H1 (cell line): ENCODE data around the gene SNAPIN. TPM values are rescaled to one million over a fixed set of nuclear protein-coding genes. Genes with fewer than 3 reads are reported as not detected.
A peak's percentile ranks its signal among the peaks of the same experiment; 100 is the strongest.

Experiments
- CTCF ChIA-PET: fragments of 300-600 bp; sonication (Branson Sonifier 250); formaldehyde crosslinking; loops from one replicate; lab custom pipeline; 2021; ENCODE audit not compliant: partially characterized antibody; lab: Charles Lee
- POLR2A ChIA-PET: fragments of 300-600 bp; sonication (Branson Sonifier 250); formaldehyde crosslinking; loops from one replicate; lab custom pipeline; 2021; ENCODE audit warnings: inconsistent platforms; ENCODE audit not compliant: partially characterized antibody; lab: Charles Lee
- DNase-seq, 2 experiments: peaks; one replicate each; pipeline versions ENCODE4 v3.0.0 to v3.0.0-alpha.2; 2010 to 2022; ENCODE audit warnings: low spot score in 2 of 2, low read depth in 1 of 2, mixed read lengths in 1 of 2
- FAIRE-seq: peaks from 2 replicates; lab custom pipeline; 2011; peaks lifted over from hg19 to GRCh38; lab: Jason Lieb, UNC
- H2AFZ ChIP-seq: 2 replicates; pipeline ENCODE4 v1.8.1; 2012; ENCODE audit warnings: low read length, inconsistent platforms
- H2AK5ac ChIP-seq: 2 replicates; pipeline ENCODE4 v1.6.1; 2013; ENCODE audit warnings: low read depth, low read length
- H2BK120ac ChIP-seq: replicated peaks from 2 replicates; pipeline ENCODE3; 2013; ENCODE audit warnings: low read depth, low read length, inconsistent platforms
- H2BK12ac ChIP-seq: 2 replicates; pipeline ENCODE4 v1.6.1; 2013; ENCODE audit warnings: low read depth, low read length
- H2BK15ac ChIP-seq: 2 replicates; pipeline ENCODE4 v1.6.1; 2013; ENCODE audit warnings: low read length
- H2BK20ac ChIP-seq: 2 replicates; pipeline ENCODE4 v1.6.1; 2013; ENCODE audit warnings: low read length
- H2BK5ac ChIP-seq: 2 replicates; pipeline ENCODE4 v1.6.1; 2013; ENCODE audit warnings: low read depth, low read length
- H3K14ac ChIP-seq: 2 replicates; pipeline ENCODE4 v1.6.1; 2013; ENCODE audit warnings: inconsistent platforms; ENCODE audit not compliant: insufficient read length
- H3K18ac ChIP-seq: 2 replicates; pipeline ENCODE4 v1.6.1; 2013; ENCODE audit warnings: low read length; ENCODE audit errors: extremely low read depth
- H3K23ac ChIP-seq: 2 replicates; pipeline ENCODE4 v1.6.1; 2013; ENCODE audit warnings: inconsistent platforms; ENCODE audit not compliant: insufficient read length
- H3K23me2 ChIP-seq: 2 replicates; pipeline ENCODE4 v1.6.1; 2013; ENCODE audit warnings: low read depth, low read length
- H3K27ac ChIP-seq: 2 replicates; pipeline ENCODE4 v1.6.1; 2011; ENCODE audit warnings: low read depth, low read length, inconsistent platforms
- H3K27me3 ChIP-seq, 4 experiments: replicated peaks in 1 of 4; 1 replicate in 1 of 4; 2 replicates in 3 of 4; pipeline versions ENCODE4 v1.6.1 to v1.8.1; 2011 to 2013; ENCODE audit warnings: low read length in 3 of 4, mild to moderate bottlenecking in 3 of 4, inconsistent platforms in 2 of 4, mixed read lengths in 2 of 4, moderate library complexity in 1 of 4; ENCODE audit not compliant: control insufficient read depth in 3 of 4, insufficient read depth in 3 of 4; ENCODE audit errors: extremely low read depth in 1 of 4
- H3K36me3 ChIP-seq, 4 experiments: 2 replicates each; pipeline versions ENCODE4 v1.6.1 to v1.8.1; 2011 to 2013; ENCODE audit warnings: mild to moderate bottlenecking in 4 of 4, low read length in 3 of 4, moderate library complexity in 2 of 4, control low read depth in 1 of 4, inconsistent platforms in 1 of 4; ENCODE audit not compliant: insufficient read depth in 4 of 4, control insufficient read depth in 2 of 4
- H3K4ac ChIP-seq: replicated peaks from 2 replicates; pipeline ENCODE3; 2013; ENCODE audit warnings: low read length, low read depth, mixed read lengths, inconsistent platforms; ENCODE audit not compliant: insufficient read length
- H3K4me1 ChIP-seq, 4 experiments: replicated peaks in 1 of 4; 1 replicate in 1 of 4; 2 replicates in 3 of 4; pipeline versions ENCODE4 v1.6.1 to v1.8.1; 2011 to 2013; ENCODE audit warnings: low read length in 3 of 4, inconsistent platforms in 2 of 4, mixed read lengths in 1 of 4; ENCODE audit not compliant: insufficient read depth in 4 of 4, control insufficient read depth in 3 of 4
- H3K4me2 ChIP-seq, 2 experiments: 2 replicates each; pipeline versions ENCODE4 v1.6.1 to v1.8.1; 2011 to 2013; ENCODE audit warnings: low read depth in 2 of 2, low read length in 2 of 2, control low read depth in 1 of 2, inconsistent platforms in 1 of 2, mild to moderate bottlenecking in 1 of 2; ENCODE audit not compliant: insufficient read depth in 1 of 2
- H3K4me3 ChIP-seq, 4 experiments: fragments of 200-600, 300-600 bp in 1 of 4; sonication (generic), shearing (Covaris generic), sonication (Bioruptor Twin) in 1 of 4; 2 replicates each; pipeline versions ENCODE4 v1.5.1 to v1.8.1; 2011 to 2016; ENCODE audit warnings: low read length in 4 of 4, low read depth in 3 of 4, control low read depth in 2 of 4, inconsistent platforms in 2 of 4, mild to moderate bottlenecking in 2 of 4, mixed read lengths in 1 of 4, moderate library complexity in 1 of 4; ENCODE audit not compliant: insufficient read depth in 2 of 4; ENCODE audit errors: extremely low read depth in 1 of 4
- H3K56ac ChIP-seq: replicated peaks from 2 replicates; pipeline ENCODE3; 2013; ENCODE audit warnings: low read depth, mild to moderate bottlenecking, mixed read lengths, low read length, inconsistent platforms; ENCODE audit not compliant: insufficient read length
- H3K79me1 ChIP-seq: 2 replicates; pipeline ENCODE4 v1.6.1; 2013; ENCODE audit warnings: low read depth, low read length, control low read depth
- H3K79me2 ChIP-seq, 2 experiments: 2 replicates each; pipeline versions ENCODE4 v1.6.1 to v1.8.1; 2012 to 2013; ENCODE audit warnings: low read length in 2 of 2, mild to moderate bottlenecking in 2 of 2, inconsistent platforms in 1 of 2; ENCODE audit not compliant: insufficient read depth in 2 of 2, control insufficient read depth in 1 of 2
- H3K9ac ChIP-seq, 4 experiments: replicated peaks in 1 of 4; 1 replicate in 1 of 4; 2 replicates in 3 of 4; pipeline versions ENCODE4 v1.6.1 to v1.8.1; 2011 to 2013; ENCODE audit warnings: low read depth in 3 of 4, low read length in 3 of 4, control low read depth in 2 of 4, mild to moderate bottlenecking in 2 of 4, moderate library complexity in 2 of 4, inconsistent platforms in 1 of 4; ENCODE audit errors: extremely low read depth in 1 of 4
- H3K9me3 ChIP-seq, 2 experiments: 2 replicates each; pipeline versions ENCODE4 v1.6.1 to v1.8.1; 2012 to 2013; ENCODE audit warnings: mild to moderate bottlenecking in 2 of 2, moderate library complexity in 2 of 2, control low read depth in 1 of 2, inconsistent platforms in 1 of 2, low read depth in 1 of 2, low read length in 1 of 2, mixed read lengths in 1 of 2; ENCODE audit not compliant: insufficient read depth in 2 of 2
- H4K20me1 ChIP-seq, 2 experiments: replicated peaks in 1 of 2; 2 replicates each; pipeline versions ENCODE3 to v1.8.1; 2011 to 2013; ENCODE audit warnings: inconsistent platforms in 2 of 2, low read length in 2 of 2, mild to moderate bottlenecking in 1 of 2; ENCODE audit not compliant: insufficient read depth in 2 of 2, control insufficient read depth in 1 of 2
- H4K5ac ChIP-seq: 2 replicates; pipeline ENCODE4 v1.6.1; 2013; ENCODE audit warnings: low read length, low read depth, mixed read lengths, inconsistent platforms; ENCODE audit not compliant: insufficient read length
- H4K8ac ChIP-seq: 2 replicates; pipeline ENCODE4 v1.8.0; 2013; ENCODE audit warnings: mild to moderate bottlenecking, moderate library complexity, low read length, inconsistent platforms; ENCODE audit not compliant: insufficient read depth; ENCODE audit errors: extremely low read depth
- H4K91ac ChIP-seq: replicated peaks from 2 replicates; pipeline ENCODE3; 2013; ENCODE audit warnings: low read length, mixed read lengths, inconsistent platforms; ENCODE audit not compliant: insufficient read length
- CHD2 ChIP-seq: IDR thresholded peaks from 2 replicates; pipeline ENCODE4 v1.6.1; 2012; ENCODE audit warnings: low read length, improper control_type of control experiment
- WGBS, 2 experiments: shearing (Covaris generic) in 1 of 2; methylation state at CpG; one replicate each; pipeline versions ENCODE4 v1.1.6 to v1.1.7; 2013 to 2015; ENCODE audit warnings: low lambda C conversion rate in 2 of 2, mixed read lengths in 2 of 2, inconsistent platforms in 1 of 2, low coverage in 1 of 2, missing lambda C conversion rate in 1 of 2; ENCODE audit not compliant: insufficient replicate concordance in 2 of 2, insufficient coverage in 1 of 2, insufficient read length in 1 of 2; ENCODE audit errors: extremely low coverage in 1 of 2, missing lambda C conversion rate in 1 of 2; 5-methylcytosine and 5-hydroxymethylcytosine counted together
- polyA plus RNA-seq, 7 experiments: library from polyadenylated mRNA; depleted of rRNA in 3 of 7; stranded (reverse) in 5 of 7; unstranded in 2 of 7; fragments of >200 nt in 5 of 7; fragments of 200-250 nt in 2 of 7; gene quantifications; 1 replicate in 5 of 7; 2 replicates in 1 of 7; 4 replicates in 1 of 7; pipeline versions ENCODE4 v1.2.1 to v1.2.3, GENCODE V29; 2011 to 2013; ENCODE audit warnings: missing spikeins in 2 of 7, mixed read lengths in 2 of 7
- total RNA-seq: library from RNA; stranded (reverse); fragmentation: NEBNext Ultra II Directional; extraction: Animal tissue kit (Norgen Biotek cat#: 25700); gene quantifications from 2 replicates; pipeline ENCODE4 v1.2.1, GENCODE V29; 2021

The SNAPIN gene
- total and polyA plus RNA-seq, 2 of the 8 experiments (the other 6 are each of a cell fraction or from before 2014, with no cell fraction given), result 25.7 to 31.1 TPM

DNA sequence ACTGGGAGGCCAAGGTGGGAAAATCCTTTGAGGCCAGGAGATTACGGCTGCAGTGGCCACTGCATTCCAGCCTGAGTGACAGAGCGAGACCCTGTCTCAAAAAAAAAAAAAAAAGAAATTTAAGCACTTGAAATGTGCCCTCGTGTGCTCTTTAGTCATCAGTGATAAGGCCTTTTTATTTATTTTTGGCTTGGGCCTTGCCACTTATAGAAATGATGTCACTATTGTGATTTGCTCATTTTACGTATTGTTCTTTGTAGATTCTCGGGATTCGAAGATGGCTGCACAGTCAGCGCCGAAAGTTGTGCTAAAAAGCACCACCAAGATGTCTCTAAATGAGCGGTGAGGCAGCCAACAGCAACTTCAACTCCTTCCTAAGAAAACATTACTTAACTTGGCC, 22.2 kb upstream of the SNAPIN start:
- no peak for DNase-seq
- no peak overlapping the region for H4K5ac ChIP-seq
- peaks cover 0 to 5% (median 4%) of the 10 kb centered on the region in 4 experiments; a peak in 5 of 7 replicates for H3K4me1 ChIP-seq
- peaks cover 2 to 4% of the 10 kb centered on the region in 2 experiments for H4K20me1 ChIP-seq
- H4K8ac ChIP-seq, result no peak overlapping the region
- H3K18ac ChIP-seq, result no peak overlapping the region
- H3K23me2 ChIP-seq, result no peaks in the 10 kb centered on the region; the same call in 1 of the 2 replicates
- no peak overlapping the region for H3K56ac ChIP-seq
- no peak overlapping the region for H2AK5ac ChIP-seq
- no peak overlapping the region for H3K9ac ChIP-seq
- H2BK12ac ChIP-seq, result no peak overlapping the region
- H3K23ac ChIP-seq, result no peak overlapping the region
- no peak overlapping the region for H4K91ac ChIP-seq
- no peak overlapping the region for H2BK5ac ChIP-seq
- H3K14ac ChIP-seq, result no peak overlapping the region
- H3K79me1 ChIP-seq, result no peaks in the 10 kb centered on the region
- H3K9me3 ChIP-seq, result no peaks in the 10 kb centered on the region
- no peak overlapping the region for H2BK20ac ChIP-seq
- peaks cover 32 to 55% (median 48%) of the 10 kb centered on the region in 4 experiments for H3K36me3 ChIP-seq
- FAIRE-seq, result no peak
- ChIA-PET POLR2A (interaction anchor here (0.8 to 16.2 kb wide), 3 partner anchors 9 to 28 kb away, joined by 4 to 343 read pairs (median 122); partner anchors contain the start of genes ILF2, S100A13 and SNAPIN), CTCF (interaction anchor here (0.7 to 5.4 kb wide), 2 partner anchors 8 to 14 kb away, joined by 5 to 28 read pairs; partner anchors contain the start of genes S100A1 and S100A13)
- no peak overlapping the region for H3K27ac ChIP-seq
- 92% methylated on average over 8 of the region's 9 CpGs; no CpG with 5 or more reads in 1 of the 2 experiments for WGBS, 2 experiments
- H3K4me3 ChIP-seq, result no peak overlapping the region
- peak overlapping the region in 1 of 2 experiments; percentile 33; a peak in 1 of 4 replicates for H3K4me2 ChIP-seq
- H2BK15ac ChIP-seq, result no peak overlapping the region
- no peak overlapping the region for H2BK120ac ChIP-seq
- H3K79me2 ChIP-seq, result peaks cover 0 to 44% of the 10 kb centered on the region in 2 experiments; a peak in 3 of 4 replicates
- no peaks in the 10 kb centered on the region for H3K27me3 ChIP-seq
- no peak overlapping the region for H3K4ac ChIP-seq
- H2AFZ ChIP-seq, result no peak overlapping the region
- TF ChIP-seq CHD2, result no peak
